Ramos (cell line): Measurements from ENCODE around the gene IL9.

Experiments
- in situ Hi-C: fragments of 300-500 bp; cut with MboI; formaldehyde crosslinking; loops from one replicate; pipeline ENCODE4 v1.14.3; 2022; ENCODE audit warnings: low sequenced_read_pairs; ENCODE audit not compliant: unreplicated experiment

The IL9 gene

DNA sequence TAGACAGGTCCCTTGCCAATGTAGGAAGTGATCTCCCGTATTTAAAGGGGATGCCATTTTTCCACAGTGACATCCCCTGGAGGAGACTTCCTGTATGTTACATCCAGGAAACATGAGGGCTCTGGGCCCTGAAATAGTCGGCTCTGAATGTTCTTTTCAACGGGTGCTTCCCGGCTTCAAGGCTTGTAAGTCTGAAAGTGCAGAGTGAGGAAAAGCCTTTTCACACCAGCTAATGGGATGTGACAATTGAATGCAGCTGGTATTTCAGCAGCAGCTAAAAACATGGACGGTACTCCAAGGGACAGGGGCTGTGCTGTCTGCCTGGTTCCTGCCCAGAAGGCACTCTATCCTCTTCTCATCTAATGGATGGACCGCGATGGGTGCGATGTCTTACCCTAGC is 1.4 kb downstream of the IL9 start:
- in situ Hi-C loops: no loop called here

- in situ Hi-C loops: no loop called here
These were observed 3.9 kb downstream of the IL9 start for GRCh38 chr5:135891791-135892190.

DNA sequence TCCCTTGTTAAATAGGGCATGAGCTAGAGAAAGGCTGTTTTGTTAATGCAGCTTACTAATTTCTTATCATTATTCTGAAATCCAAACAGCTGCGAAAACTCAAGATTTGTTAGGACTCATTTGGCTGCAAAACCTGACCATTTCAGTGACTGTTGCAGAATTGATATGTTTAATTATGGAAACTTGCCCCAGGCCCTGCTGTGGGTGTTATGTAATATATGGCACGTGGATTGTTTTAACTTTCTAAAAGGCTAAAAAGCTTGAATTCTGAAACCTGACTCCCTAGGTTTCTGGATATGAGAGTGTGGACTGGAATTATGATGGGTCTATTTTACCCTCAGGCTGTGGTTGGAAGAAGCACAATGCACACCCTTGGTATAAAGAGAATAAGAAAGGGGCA is 4.4 kb downstream of the IL9 start:
- in situ Hi-C loops: no loop called here

GRCh38 chr5:135890867-135891266 is 4.8 kb downstream of the IL9 start:
- in situ Hi-C loops: no loop called here

DNA sequence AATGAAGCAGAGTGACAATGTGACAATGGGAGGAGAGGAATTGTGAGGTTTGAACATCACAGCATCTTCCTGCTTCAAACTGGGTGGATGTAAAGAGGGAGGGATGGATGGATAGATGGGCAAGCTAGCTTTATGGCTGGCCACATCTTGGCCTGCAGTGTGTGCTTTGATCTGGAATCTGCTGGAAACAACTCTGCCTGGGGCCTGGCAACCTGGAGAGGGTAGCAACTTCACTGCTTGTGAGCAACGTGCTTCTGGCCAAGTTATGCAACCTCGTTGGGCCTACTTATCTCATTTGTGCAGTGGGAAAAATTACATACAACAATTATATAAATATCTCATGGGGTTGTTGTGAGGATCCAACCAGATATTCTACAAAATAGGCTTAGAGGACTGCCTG is 5.3 kb downstream of the IL9 start:
- in situ Hi-C loops: no loop called here

DNA sequence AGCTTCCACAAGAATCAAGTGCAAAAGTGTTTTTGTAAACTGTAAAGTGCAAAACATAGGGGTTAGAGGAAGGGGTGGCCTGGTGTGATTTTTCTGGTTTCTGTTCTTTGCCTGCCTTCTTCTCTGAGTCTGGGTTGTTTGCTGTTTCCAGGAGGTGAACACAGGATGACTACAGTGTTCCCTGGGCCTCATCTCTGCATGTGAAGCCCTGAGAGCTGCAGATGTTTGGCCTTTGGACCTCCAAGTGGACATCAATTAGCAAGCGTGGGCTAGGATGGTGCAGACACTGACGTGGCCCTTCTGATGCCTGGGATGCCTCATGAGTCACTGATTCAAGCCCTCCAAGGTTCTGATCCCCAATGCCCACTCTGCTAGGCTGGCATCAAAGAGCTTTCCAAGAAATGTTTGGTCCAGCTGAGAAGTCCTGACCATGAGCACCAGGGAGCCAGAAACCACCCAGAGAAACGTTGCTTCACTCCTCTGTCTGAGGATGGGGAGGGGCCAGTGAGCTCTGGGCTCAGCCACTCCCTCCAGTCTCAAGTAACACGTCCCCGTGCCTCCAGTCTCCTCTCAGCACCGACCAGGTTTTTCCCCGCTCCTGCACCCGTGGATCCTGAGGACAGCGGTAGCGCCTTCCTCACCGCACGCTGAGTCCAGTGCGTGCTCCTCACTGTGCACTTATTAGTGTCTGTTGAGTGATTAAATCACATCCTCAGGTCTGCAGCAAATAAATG is 7.6 kb downstream of the IL9 start:
- in situ Hi-C loops: loop anchor here (5.0 to 10.0 kb wide), 2 partner anchors 324 to 537 kb away; no protein-coding TSS in a partner anchor

- in situ Hi-C loops: loop anchor here (5.0 to 10.0 kb wide), 2 partner anchors 325 to 537 kb away; no protein-coding TSS in a partner anchor
These were observed 8.2 kb downstream of the IL9 start for GRCh38 chr5:135887447-135887864.

GRCh38 chr5:135886136-135886535 is 9.5 kb downstream of the IL9 start:
- in situ Hi-C loops: loop anchor here (5.0 to 10.0 kb wide), 2 partner anchors 326 to 539 kb away; no protein-coding TSS in a partner anchor

GRCh38 chr5:135885031-135885430 is 10.6 kb downstream of the IL9 start:
- in situ Hi-C loops: loop anchor here (5.0 to 10.0 kb wide), 2 partner anchors 327 to 540 kb away; no protein-coding TSS in a partner anchor

GRCh38 chr5:135883441-135883840 is 12.2 kb downstream of the IL9 start:
- in situ Hi-C loops: loop anchor here (10.0 kb wide), 1 partner anchor 541 kb away; no protein-coding TSS in a partner anchor

- in situ Hi-C loops: loop anchor here (10.0 kb wide), 1 partner anchor 542 kb away; no protein-coding TSS in a partner anchor
These were observed 12.6 kb downstream of the IL9 start for GRCh38 chr5:135883026-135883425.

- in situ Hi-C loops: loop anchor here (10.0 kb wide), 1 partner anchor 543 kb away; no protein-coding TSS in a partner anchor
These were observed 13.8 kb downstream of the IL9 start for GRCh38 chr5:135881819-135882218.

- in situ Hi-C loops: loop anchor here (10.0 kb wide), 1 partner anchor 544 kb away; no protein-coding TSS in a partner anchor
These were observed 14.4 kb downstream of the IL9 start for GRCh38 chr5:135881244-135881643.

- in situ Hi-C loops: loop anchor here (10.0 kb wide), 1 partner anchor 544 kb away; no protein-coding TSS in a partner anchor
These were observed 14.8 kb downstream of the IL9 start for GRCh38 chr5:135880801-135881200.

- in situ Hi-C loops: loop anchor here (10.0 kb wide), 1 partner anchor 545 kb away; no protein-coding TSS in a partner anchor
These were observed 15.4 kb downstream of the IL9 start for GRCh38 chr5:135880278-135880677.

GRCh38 chr5:135879591-135879990 is 16.1 kb downstream of the IL9 start:
- in situ Hi-C loops: no loop called here

DNA sequence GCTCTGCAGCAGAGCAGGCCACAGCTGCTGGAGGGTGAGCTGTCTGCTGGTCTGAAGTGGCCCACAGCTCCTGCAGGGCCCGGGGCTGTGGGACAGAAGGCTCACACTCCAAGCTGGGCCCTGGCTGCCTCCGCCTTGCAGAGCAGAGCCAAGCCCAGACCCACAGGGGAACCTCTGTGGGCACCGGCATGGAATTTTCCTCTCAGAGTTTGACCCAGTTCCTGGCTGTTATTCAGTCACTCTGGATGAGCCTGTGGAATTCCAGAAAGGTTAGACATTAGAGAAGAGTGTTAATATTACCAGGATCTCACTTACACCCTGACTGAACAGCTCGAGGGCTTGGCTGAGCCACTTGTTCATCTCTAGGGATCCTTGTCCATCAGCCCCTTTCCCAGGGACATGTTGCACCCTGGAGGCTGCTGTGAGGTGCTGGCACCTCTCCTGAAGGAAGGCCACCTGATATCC is 17.5 kb downstream of the IL9 start:
- in situ Hi-C loops: no loop called here

DNA sequence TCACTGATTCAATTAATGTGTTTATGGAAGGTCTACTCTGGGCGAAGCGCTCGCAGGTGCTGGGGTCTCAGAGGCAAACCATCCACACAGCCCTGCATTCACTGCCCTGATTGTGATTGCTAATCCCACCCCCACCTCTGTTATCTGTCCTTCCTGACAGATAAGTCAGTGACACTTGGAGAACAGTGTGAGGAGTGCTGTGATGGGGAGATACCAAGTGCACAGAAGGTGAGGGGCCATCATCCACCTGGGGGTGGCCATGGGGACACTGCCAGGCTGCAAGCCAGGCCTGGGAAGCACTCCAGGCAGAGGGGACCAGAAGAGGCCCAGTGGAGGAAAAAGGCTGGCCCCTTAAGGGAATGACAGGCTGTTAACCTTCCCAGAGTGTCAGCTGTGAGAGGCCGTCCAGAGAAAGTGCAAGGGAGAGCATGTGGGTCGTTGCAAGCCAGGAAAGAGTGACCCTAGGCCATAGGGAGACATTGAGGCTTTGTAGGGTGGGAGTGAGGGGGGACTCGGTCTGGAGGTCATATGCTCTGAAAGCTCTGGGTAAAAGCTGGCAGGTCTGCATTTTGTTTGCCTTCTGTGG is 18.0 kb downstream of the IL9 start:
- in situ Hi-C loops: no loop called here

DNA sequence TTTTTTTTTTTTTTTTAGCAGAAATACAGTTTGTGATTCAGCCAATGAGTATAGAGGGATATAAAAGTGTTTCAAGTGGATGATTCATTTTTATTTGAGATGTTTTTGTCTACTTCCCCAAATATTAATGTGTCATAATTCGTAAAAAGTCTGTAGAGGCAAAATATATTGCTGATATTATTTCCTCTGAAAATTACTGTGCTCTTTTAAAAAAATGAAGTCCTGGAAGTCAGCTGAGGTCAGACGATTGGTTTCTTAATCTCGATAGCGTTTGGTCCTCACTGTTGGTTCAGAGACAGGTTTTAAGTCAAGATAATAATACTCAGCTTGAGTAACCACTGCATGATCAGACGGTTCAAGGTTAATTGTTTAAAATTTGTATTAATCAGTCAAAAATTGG is 19.5 kb downstream of the IL9 start:
- in situ Hi-C loops: no loop called here

- in situ Hi-C loops: no loop called here
These were observed 20.1 kb downstream of the IL9 start for GRCh38 chr5:135875567-135875966.

DNA sequence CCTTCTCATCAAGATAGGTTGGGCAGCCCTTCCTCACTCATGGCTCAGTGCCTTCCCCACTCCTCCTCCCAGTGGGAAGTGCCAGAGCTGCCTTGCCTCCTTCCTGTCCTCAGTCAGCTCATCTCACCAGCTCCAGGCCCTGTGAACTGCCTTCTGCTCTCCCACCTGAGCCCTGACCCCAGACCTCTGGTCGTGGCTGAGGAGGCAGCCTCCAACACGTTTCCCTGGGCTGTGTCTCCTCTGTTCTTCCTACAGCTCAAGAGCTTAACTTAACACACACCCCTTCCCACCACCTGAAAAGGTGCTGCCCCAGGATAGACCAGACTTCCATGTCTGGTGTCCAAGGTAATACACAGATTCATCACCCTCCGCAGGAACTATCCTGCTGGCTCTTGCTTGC is 21.2 kb downstream of the IL9 start:
- in situ Hi-C loops: no loop called here
